K562 (cell line): ENCODE data around the gene HOXA4.

Experiments used
- CBX8 ChIP-seq: fragments of 200-600 bp; sonication (generic); IDR thresholded peaks from 2 replicates; pipeline ENCODE4 v1.6.1; 2012; ENCODE audit warnings: borderline replicate concordance, mixed run types, low read depth, mild to moderate bottlenecking, moderate library complexity, mixed read lengths, low read length, control low read depth, inconsistent platforms; ENCODE audit not compliant: poor library complexity, severe bottlenecking; ENCODE audit errors: extremely low read depth
- ELF4 ChIP-seq: fragments of 450-650 bp; formaldehyde crosslinking; IDR thresholded peaks from 2 replicates; pipeline ENCODE4 v1.4.0; 2022; ENCODE audit warnings: missing genetic modification characterization
- FOXK1 ChIP-seq: sonication (generic); formaldehyde crosslinking; IDR thresholded peaks from 2 replicates; pipeline ENCODE4 v1.8.0; 2022; ENCODE audit warnings: missing genetic modification reagents, mild to moderate bottlenecking, borderline replicate concordance
- NCOA6 ChIP-seq: fragments of 450-650 bp; IDR thresholded peaks from 2 replicates; pipeline ENCODE4 v1.6.1; 2017; ENCODE audit warnings: mild to moderate bottlenecking
- POLR2A ChIP-seq: fragments of 450-650 bp; conservative IDR thresholded peaks from 2 replicates; pipeline ENCODE4 v1.6.1; 2016
- ZBTB8A ChIP-seq: fragments of 450-650 bp; IDR thresholded peaks from 2 replicates; pipeline ENCODE4 v1.6.1; 2018; ENCODE audit warnings: mild to moderate bottlenecking, moderate library complexity; ENCODE audit not compliant: partially characterized antibody
- ZNF146 ChIP-seq: IDR thresholded peaks from one replicate; pipeline ENCODE4 v1.6.1; 2018; ENCODE audit warnings: missing compliant biosample characterization; ENCODE audit not compliant: unreplicated experiment
- TF ChIP-seq, protein P1 (sequence below), 2 experiments: fragments of 450-650 bp in 1 of 2; sonication (generic) in 1 of 2; formaldehyde crosslinking in 1 of 2; IDR thresholded peaks; 2 replicates each; pipeline versions ENCODE4 v1.7.1 to v1.9.0; 2016 to 2022; ENCODE audit warnings: inconsistent platforms in 1 of 2, mild to moderate bottlenecking in 1 of 2, missing genetic modification reagents in 1 of 2
- TF ChIP-seq, protein P2 (sequence below), 3 experiments: fragments of 200-800 bp in 1 of 3; fragments of 250-450 bp in 1 of 3; fragments of 450-650 bp in 1 of 3; sonication (Bioruptor Pico) in 1 of 3; sonication (Bioruptor generic) in 1 of 3; formaldehyde crosslinking in 1 of 3; IDR thresholded peaks; 2 replicates each; pipeline versions ENCODE4 v1.6.1 to v1.8.0; 2016 to 2022; ENCODE audit warnings: mild to moderate bottlenecking in 2 of 3, missing genetic modification characterization in 2 of 3, missing compliant biosample characterization in 1 of 3, moderate library complexity in 1 of 3
- TF ChIP-seq, protein P3 (sequence below): sonication (generic); formaldehyde crosslinking; IDR thresholded peaks from 2 replicates; pipeline ENCODE4 v1.9.0; 2022; ENCODE audit warnings: mild to moderate bottlenecking, missing genetic modification reagents

DNA sequence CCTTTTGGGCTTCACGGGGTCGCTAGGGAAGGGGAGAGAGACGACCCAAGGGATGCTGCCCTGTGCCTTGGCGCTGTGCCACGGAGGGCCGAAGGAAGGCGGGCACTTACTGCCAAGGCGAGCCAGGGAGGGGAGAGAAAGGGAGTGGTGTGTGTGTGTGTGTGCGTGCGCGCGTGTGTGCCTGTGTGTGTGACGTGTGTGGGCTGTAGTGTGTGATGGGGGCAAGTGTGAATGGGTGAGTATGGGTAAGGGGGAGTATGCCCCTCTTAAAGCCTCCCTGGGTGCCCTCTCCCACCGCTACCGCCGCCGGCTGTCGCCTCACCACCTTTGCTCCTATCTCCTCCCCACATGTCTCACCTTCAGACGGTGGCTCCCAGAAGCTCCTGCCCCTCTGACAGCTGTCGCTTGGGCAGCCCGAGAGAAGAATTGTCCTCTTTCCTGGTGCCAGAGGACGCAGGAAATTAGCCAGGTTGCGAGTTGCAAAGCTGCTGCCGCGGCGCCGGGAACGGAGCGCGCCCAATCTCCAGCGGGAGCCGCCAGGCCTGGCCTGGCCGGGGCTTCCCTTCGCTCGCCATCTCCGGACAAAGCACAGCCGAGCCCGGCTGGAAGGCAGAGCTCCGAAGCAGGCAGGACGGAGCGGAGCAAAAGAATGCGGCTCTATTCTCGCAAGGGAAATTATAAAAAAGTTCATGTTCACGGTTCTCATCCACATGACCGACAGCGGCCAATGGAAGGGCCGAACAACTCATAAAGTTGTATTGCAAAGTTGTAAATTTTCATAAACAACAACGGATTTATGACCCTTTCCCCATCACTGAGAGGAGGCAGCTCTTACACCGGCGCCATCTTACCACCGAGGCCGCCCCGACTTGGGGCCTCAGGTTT lies 21.6 kb upstream of the HOXA4 start, which contains the start of gene HOXA3:
- TF ChIP-seq ELF4 (CRISPR knock-in tag): no peak
- TF ChIP-seq, protein P1, sequence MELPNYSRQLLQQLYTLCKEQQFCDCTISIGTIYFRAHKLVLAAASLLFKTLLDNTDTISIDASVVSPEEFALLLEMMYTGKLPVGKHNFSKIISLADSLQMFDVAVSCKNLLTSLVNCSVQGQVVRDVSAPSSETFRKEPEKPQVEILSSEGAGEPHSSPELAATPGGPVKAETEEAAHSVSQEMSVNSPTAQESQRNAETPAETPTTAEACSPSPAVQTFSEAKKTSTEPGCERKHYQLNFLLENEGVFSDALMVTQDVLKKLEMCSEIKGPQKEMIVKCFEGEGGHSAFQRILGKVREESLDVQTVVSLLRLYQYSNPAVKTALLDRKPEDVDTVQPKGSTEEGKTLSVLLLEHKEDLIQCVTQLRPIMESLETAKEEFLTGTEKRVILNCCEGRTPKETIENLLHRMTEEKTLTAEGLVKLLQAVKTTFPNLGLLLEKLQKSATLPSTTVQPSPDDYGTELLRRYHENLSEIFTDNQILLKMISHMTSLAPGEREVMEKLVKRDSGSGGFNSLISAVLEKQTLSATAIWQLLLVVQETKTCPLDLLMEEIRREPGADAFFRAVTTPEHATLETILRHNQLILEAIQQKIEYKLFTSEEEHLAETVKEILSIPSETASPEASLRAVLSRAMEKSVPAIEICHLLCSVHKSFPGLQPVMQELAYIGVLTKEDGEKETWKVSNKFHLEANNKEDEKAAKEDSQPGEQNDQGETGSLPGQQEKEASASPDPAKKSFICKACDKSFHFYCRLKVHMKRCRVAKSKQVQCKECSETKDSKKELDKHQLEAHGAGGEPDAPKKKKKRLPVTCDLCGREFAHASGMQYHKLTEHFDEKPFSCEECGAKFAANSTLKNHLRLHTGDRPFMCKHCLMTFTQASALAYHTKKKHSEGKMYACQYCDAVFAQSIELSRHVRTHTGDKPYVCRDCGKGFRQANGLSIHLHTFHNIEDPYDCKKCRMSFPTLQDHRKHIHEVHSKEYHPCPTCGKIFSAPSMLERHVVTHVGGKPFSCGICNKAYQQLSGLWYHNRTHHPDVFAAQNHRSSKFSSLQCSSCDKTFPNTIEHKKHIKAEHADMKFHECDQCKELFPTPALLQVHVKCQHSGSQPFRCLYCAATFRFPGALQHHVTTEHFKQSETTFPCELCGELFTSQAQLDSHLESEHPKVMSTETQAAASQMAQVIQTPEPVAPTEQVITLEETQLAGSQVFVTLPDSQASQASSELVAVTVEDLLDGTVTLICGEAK (IDR thresholded peaks at IDR 0.05): 0 out of 2 replicates have a peak, but pooled peaks have one; percentile 19
- TF ChIP-seq, protein P1 (CRISPR knock-in tag; IDR thresholded peaks at IDR 0.05): no peak
- TF ChIP-seq ZNF146 (CRISPR knock-in tag): no peak
- no peak for TF ChIP-seq CBX8
- TF ChIP-seq FOXK1 (CRISPR knock-in tag): no peak
- TF ChIP-seq, protein P2, sequence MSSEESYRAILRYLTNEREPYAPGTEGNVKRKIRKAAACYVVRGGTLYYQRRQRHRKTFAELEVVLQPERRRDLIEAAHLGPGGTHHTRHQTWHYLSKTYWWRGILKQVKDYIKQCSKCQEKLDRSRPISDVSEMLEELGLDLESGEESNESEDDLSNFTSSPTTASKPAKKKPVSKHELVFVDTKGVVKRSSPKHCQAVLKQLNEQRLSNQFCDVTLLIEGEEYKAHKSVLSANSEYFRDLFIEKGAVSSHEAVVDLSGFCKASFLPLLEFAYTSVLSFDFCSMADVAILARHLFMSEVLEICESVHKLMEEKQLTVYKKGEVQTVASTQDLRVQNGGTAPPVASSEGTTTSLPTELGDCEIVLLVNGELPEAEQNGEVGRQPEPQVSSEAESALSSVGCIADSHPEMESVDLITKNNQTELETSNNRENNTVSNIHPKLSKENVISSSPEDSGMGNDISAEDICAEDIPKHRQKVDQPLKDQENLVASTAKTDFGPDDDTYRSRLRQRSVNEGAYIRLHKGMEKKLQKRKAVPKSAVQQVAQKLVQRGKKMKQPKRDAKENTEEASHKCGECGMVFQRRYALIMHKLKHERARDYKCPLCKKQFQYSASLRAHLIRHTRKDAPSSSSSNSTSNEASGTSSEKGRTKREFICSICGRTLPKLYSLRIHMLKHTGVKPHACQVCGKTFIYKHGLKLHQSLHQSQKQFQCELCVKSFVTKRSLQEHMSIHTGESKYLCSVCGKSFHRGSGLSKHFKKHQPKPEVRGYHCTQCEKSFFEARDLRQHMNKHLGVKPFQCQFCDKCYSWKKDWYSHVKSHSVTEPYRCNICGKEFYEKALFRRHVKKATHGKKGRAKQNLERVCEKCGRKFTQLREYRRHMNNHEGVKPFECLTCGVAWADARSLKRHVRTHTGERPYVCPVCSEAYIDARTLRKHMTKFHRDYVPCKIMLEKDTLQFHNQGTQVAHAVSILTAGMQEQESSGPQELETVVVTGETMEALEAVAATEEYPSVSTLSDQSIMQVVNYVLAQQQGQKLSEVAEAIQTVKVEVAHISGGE (CRISPR knock-in tag; IDR thresholded peaks at IDR 0.05): no peak
- TF ChIP-seq, protein P3, sequence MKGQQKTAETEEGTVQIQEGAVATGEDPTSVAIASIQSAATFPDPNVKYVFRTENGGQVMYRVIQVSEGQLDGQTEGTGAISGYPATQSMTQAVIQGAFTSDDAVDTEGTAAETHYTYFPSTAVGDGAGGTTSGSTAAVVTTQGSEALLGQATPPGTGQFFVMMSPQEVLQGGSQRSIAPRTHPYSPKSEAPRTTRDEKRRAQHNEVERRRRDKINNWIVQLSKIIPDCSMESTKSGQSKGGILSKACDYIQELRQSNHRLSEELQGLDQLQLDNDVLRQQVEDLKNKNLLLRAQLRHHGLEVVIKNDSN (CRISPR knock-in tag): no peak
- TF ChIP-seq POLR2A: no peak
- no peak for TF ChIP-seq ZBTB8A
- TF ChIP-seq NCOA6: no peak
